ENCODE results near the gene ADCY7.

- TF ChIP-seq, protein P1, sequence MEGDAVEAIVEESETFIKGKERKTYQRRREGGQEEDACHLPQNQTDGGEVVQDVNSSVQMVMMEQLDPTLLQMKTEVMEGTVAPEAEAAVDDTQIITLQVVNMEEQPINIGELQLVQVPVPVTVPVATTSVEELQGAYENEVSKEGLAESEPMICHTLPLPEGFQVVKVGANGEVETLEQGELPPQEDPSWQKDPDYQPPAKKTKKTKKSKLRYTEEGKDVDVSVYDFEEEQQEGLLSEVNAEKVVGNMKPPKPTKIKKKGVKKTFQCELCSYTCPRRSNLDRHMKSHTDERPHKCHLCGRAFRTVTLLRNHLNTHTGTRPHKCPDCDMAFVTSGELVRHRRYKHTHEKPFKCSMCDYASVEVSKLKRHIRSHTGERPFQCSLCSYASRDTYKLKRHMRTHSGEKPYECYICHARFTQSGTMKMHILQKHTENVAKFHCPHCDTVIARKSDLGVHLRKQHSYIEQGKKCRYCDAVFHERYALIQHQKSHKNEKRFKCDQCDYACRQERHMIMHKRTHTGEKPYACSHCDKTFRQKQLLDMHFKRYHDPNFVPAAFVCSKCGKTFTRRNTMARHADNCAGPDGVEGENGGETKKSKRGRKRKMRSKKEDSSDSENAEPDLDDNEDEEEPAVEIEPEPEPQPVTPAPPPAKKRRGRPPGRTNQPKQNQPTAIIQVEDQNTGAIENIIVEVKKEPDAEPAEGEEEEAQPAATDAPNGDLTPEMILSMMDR (IDR thresholded peaks at IDR 0.05 in 8 of 11, conservative IDR thresholded peaks at IDR 0.05 in 3 of 11), result no peak
- no peak for TF ChIP-seq POLR2AphosphoS5 (IDR thresholded peaks at IDR 0.05)
These were observed 38.7 kb upstream of the ADCY7 start for GRCh38 chr16:50227665-50228064.
